ENCODE measurements around the gene SRRM3. TPM values are rescaled to one million over a fixed set of nuclear protein-coding genes. Genes with fewer than 3 reads are reported as not detected.

Gene SRRM3
- total and polyA plus RNA-seq, 2 experiments from 2014 or later: 8.6 to 13.8 TPM

DNA sequence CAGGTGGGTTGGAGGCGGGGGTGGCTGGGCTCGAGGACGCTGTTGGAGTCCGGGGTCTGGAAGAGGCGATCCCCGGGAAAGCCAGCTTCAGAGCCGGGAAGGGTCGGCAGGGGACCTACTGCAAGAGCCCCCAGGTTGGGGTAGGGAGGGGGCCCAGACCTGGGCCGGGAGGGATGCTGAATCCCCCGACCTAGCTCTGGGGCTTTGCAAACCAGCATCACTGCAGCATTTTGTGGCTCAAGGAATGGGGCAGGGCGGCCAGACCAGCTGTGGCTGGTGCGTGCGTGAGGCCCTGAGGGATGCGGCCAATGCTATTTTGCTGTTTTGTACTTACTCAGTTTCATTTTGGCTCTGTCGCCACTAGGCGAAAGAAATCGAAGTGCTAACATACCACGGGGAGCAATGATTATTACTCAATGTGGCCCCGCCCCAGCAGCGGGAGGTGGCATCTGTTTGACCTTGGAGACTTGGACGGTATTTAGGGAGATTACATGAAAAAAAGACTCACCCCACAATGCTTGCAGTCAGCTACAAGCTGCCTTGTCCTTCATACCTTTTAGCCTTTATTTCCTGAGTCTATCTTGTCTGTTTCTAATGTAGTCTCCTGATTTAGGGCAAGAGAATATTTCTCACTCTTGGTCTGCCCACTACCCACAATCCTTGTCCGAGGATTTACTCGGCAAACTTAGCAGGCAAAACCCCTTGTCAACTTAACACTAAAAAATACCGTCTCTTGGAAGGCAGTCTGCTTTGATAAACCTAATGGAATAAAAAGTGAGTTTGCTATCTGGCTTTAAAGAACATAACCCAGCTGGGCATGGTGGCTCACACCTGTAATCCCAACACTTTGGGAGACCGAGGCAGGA, 117.0 kb downstream of the SRRM3 start:
- H3K4me1 ChIP-seq (ENCODE audit: insufficient read depth): peaks cover 13% of the 10 kb centered on the region
- no peaks in the 10 kb centered on the region for H3K27me3 ChIP-seq (ENCODE audit: insufficient read depth)
- H3K27ac Mint-ChIP-seq: peak overlapping the region; percentile 94
- peak overlapping the region; percentile 68 for H3K4me2 ChIP-seq
- H3K27me3 Mint-ChIP-seq (ENCODE audit: insufficient read depth, low read depth, poor library complexity): peaks cover 25% of the 10 kb centered on the region
- DNase-seq (ENCODE audit: low spot score) (peak; percentile 85), ATAC-seq (peak; percentile 27)
- H3K4me3 Mint-ChIP-seq: peak overlapping the region; percentile 83
- peaks cover 17% of the 10 kb centered on the region for H3K4me1 Mint-ChIP-seq
- H3K79me2 ChIP-seq (replicated peaks; ENCODE audit: insufficient read depth): no peaks in the 10 kb centered on the region
- peaks cover 41% of the 10 kb centered on the region for H3F3A ChIP-seq (replicated peaks; ENCODE audit: low read depth)
- no peaks in the 10 kb centered on the region; the same call in 2 of the 3 replicates for H3K9me3 Mint-ChIP-seq
- H3K4me3 ChIP-seq: peak overlapping the region; percentile 79
- H2AFZ ChIP-seq: no peak overlapping the region
- H3K36me3 Mint-ChIP-seq (ENCODE audit: low read depth): peaks cover 24% of the 10 kb centered on the region; the same call in 2 of the 3 replicates
- TF ChIP-seq ZNF331 (CRISPR knock-in tag; IDR thresholded peaks at IDR 0.05; ENCODE audit: low read depth): no peak
- no peak for TF ChIP-seq ZNF114 (CRISPR knock-in tag; IDR thresholded peaks at IDR 0.05)
- TF ChIP-seq, protein P1, sequence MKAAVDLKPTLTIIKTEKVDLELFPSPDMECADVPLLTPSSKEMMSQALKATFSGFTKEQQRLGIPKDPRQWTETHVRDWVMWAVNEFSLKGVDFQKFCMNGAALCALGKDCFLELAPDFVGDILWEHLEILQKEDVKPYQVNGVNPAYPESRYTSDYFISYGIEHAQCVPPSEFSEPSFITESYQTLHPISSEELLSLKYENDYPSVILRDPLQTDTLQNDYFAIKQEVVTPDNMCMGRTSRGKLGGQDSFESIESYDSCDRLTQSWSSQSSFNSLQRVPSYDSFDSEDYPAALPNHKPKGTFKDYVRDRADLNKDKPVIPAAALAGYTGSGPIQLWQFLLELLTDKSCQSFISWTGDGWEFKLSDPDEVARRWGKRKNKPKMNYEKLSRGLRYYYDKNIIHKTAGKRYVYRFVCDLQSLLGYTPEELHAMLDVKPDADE (IDR thresholded peaks at IDR 0.05): no peak
- no peak for TF ChIP-seq EZH2phosphoT487 (IDR thresholded peaks at IDR 0.05; ENCODE audit: unreplicated experiment)
- no peak for TF ChIP-seq EZH2 (IDR thresholded peaks at IDR 0.05; ENCODE audit: low read depth, unreplicated experiment)
- no peak for TF ChIP-seq NANOG (IDR thresholded peaks at IDR 0.05; ENCODE audit: borderline replicate concordance)
- TF ChIP-seq, protein P2, sequence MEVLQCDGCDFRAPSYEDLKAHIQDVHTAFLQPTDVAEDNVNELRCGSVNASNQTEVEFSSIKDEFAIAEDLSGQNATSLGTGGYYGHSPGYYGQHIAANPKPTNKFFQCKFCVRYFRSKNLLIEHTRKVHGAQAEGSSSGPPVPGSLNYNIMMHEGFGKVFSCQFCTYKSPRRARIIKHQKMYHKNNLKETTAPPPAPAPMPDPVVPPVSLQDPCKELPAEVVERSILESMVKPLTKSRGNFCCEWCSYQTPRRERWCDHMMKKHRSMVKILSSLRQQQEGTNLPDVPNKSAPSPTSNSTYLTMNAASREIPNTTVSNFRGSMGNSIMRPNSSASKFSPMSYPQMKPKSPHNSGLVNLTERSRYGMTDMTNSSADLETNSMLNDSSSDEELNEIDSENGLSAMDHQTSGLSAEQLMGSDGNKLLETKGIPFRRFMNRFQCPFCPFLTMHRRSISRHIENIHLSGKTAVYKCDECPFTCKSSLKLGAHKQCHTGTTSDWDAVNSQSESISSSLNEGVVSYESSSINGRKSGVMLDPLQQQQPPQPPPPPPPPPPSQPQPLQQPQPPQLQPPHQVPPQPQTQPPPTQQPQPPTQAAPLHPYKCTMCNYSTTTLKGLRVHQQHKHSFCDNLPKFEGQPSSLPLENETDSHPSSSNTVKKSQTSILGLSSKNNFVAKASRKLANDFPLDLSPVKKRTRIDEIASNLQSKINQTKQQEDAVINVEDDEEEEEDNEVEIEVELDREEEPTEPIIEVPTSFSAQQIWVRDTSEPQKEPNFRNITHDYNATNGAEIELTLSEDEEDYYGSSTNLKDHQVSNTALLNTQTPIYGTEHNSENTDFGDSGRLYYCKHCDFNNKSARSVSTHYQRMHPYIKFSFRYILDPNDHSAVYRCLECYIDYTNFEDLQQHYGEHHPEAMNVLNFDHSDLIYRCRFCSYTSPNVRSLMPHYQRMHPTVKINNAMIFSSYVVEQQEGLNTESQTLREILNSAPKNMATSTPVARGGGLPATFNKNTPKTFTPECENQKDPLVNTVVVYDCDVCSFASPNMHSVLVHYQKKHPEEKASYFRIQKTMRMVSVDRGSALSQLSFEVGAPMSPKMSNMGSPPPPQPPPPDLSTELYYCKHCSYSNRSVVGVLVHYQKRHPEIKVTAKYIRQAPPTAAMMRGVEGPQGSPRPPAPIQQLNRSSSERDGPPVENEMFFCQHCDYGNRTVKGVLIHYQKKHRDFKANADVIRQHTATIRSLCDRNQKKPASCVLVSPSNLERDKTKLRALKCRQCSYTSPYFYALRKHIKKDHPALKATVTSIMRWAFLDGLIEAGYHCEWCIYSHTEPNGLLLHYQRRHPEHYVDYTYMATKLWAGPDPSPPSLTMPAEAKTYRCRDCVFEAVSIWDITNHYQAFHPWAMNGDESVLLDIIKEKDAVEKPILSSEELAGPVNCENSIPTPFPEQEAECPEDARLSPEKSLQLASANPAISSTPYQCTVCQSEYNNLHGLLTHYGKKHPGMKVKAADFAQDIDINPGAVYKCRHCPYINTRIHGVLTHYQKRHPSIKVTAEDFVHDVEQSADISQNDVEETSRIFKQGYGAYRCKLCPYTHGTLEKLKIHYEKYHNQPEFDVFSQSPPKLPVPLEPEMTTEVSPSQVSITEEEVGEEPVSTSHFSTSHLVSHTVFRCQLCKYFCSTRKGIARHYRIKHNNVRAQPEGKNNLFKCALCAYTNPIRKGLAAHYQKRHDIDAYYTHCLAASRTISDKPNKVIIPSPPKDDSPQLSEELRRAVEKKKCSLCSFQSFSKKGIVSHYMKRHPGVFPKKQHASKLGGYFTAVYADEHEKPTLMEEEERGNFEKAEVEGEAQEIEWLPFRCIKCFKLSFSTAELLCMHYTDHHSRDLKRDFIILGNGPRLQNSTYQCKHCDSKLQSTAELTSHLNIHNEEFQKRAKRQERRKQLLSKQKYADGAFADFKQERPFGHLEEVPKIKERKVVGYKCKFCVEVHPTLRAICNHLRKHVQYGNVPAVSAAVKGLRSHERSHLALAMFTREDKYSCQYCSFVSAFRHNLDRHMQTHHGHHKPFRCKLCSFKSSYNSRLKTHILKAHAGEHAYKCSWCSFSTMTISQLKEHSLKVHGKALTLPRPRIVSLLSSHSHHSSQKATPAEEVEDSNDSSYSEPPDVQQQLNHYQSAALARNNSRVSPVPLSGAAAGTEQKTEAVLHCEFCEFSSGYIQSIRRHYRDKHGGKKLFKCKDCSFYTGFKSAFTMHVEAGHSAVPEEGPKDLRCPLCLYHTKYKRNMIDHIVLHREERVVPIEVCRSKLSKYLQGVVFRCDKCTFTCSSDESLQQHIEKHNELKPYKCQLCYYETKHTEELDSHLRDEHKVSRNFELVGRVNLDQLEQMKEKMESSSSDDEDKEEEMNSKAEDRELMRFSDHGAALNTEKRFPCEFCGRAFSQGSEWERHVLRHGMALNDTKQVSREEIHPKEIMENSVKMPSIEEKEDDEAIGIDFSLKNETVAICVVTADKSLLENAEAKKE (CRISPR knock-in tag; IDR thresholded peaks at IDR 0.05): no peak
- TF ChIP-seq, protein P3, sequence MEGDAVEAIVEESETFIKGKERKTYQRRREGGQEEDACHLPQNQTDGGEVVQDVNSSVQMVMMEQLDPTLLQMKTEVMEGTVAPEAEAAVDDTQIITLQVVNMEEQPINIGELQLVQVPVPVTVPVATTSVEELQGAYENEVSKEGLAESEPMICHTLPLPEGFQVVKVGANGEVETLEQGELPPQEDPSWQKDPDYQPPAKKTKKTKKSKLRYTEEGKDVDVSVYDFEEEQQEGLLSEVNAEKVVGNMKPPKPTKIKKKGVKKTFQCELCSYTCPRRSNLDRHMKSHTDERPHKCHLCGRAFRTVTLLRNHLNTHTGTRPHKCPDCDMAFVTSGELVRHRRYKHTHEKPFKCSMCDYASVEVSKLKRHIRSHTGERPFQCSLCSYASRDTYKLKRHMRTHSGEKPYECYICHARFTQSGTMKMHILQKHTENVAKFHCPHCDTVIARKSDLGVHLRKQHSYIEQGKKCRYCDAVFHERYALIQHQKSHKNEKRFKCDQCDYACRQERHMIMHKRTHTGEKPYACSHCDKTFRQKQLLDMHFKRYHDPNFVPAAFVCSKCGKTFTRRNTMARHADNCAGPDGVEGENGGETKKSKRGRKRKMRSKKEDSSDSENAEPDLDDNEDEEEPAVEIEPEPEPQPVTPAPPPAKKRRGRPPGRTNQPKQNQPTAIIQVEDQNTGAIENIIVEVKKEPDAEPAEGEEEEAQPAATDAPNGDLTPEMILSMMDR (conservative IDR thresholded peaks at IDR 0.05; ENCODE audit: low read depth in 2 of 2): no peak
- TF ChIP-seq JUNB (IDR thresholded peaks at IDR 0.05; ENCODE audit: unreplicated experiment): no peak
- TF ChIP-seq STAT1 (IDR thresholded peaks at IDR 0.05; ENCODE audit: unreplicated experiment): no peak
- no peak for TF ChIP-seq CREB1 (CRISPR knock-in tag; IDR thresholded peaks at IDR 0.05; ENCODE audit: low read depth)
- TF ChIP-seq, protein P4, sequence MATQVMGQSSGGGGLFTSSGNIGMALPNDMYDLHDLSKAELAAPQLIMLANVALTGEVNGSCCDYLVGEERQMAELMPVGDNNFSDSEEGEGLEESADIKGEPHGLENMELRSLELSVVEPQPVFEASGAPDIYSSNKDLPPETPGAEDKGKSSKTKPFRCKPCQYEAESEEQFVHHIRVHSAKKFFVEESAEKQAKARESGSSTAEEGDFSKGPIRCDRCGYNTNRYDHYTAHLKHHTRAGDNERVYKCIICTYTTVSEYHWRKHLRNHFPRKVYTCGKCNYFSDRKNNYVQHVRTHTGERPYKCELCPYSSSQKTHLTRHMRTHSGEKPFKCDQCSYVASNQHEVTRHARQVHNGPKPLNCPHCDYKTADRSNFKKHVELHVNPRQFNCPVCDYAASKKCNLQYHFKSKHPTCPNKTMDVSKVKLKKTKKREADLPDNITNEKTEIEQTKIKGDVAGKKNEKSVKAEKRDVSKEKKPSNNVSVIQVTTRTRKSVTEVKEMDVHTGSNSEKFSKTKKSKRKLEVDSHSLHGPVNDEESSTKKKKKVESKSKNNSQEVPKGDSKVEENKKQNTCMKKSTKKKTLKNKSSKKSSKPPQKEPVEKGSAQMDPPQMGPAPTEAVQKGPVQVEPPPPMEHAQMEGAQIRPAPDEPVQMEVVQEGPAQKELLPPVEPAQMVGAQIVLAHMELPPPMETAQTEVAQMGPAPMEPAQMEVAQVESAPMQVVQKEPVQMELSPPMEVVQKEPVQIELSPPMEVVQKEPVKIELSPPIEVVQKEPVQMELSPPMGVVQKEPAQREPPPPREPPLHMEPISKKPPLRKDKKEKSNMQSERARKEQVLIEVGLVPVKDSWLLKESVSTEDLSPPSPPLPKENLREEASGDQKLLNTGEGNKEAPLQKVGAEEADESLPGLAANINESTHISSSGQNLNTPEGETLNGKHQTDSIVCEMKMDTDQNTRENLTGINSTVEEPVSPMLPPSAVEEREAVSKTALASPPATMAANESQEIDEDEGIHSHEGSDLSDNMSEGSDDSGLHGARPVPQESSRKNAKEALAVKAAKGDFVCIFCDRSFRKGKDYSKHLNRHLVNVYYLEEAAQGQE (IDR thresholded peaks at IDR 0.05; ENCODE audit: unreplicated experiment): no peak
- no peak for TF ChIP-seq POLR2AphosphoS5 (IDR thresholded peaks at IDR 0.05; ENCODE audit: low read depth)
- no peaks in the 10 kb centered on the region for H3K36me3 ChIP-seq (ENCODE audit: insufficient read depth)
- H3K9me2 ChIP-seq (ENCODE audit: insufficient read depth): no peaks in the 10 kb centered on the region
- peak overlapping the region; percentile 97 for H3K27ac ChIP-seq (ENCODE audit: low read depth)
- peaks cover 17% of the 10 kb centered on the region for H4K20me1 ChIP-seq (replicated peaks; ENCODE audit: insufficient read depth)

All from GM23338 (cell line).